Adrenal gland (tissue), 12 donors: ENCODE measurements around the gene ZCCHC14. TPM values are rescaled to one million over a fixed set of nuclear protein-coding genes. Genes with fewer than 3 reads are reported as not detected.

ENCODE experiments used
- DNase-seq, 7 donors: peaks; one replicate each; pipeline ENCODE4 v3.0.0-alpha.2; 2019 to 2020
- H3K27ac ChIP-seq, 5 donors: fragments of 200-600 bp; sonication (generic) in 4 of 5; 1 replicate in 3 of 5; 2 replicates in 2 of 5; pipeline versions ENCODE4 v1.5.1 to v1.8.0; 2016 to 2020; ENCODE audit warnings: mild to moderate bottlenecking in 1 of 5
- H3K27me3 ChIP-seq: fragments of 200-600 bp; 2 replicates; pipeline ENCODE4 v1.8.0; 2021
- H3K36me3 ChIP-seq, 2 donors: fragments of 200-600 bp; replicated peaks in 1 of 2; 1 replicate in 1 of 2; 2 replicates in 1 of 2; pipeline versions ENCODE4 v1.5.1 to v1.8.0; 2018 to 2022
- H3K4me1 ChIP-seq, 2 donors: fragments of 200-600 bp; replicated peaks in 1 of 2; 1 replicate in 1 of 2; 2 replicates in 1 of 2; pipeline versions ENCODE4 v1.5.1 to v1.8.0; 2018 to 2021
- H3K4me3 ChIP-seq, 4 donors: fragments of 200-600 bp; sonication (generic) in 3 of 4; one replicate each; pipeline ENCODE4 v1.5.1; 2016 to 2018
- H3K9me3 ChIP-seq, 3 donors: fragments of 200-600 bp; sonication (generic) in 1 of 3; replicated peaks in 1 of 3; 1 replicate in 2 of 3; 2 replicates in 1 of 3; pipeline versions ENCODE4 v1.5.1 to v1.8.0; 2016 to 2021
- CTCF ChIP-seq, 6 experiments: fragments of 450-650 bp in 4 of 6; fragments of 200-600 bp in 2 of 6; sonication (generic) in 1 of 6; IDR thresholded peaks; 1 replicate in 5 of 6; 2 replicates in 1 of 6; pipeline versions ENCODE4 v1.5.1 to v1.8.0; 2016 to 2021; ENCODE audit warnings: antibody characterized with exemption in 6 of 6, mild to moderate bottlenecking in 2 of 6, moderate library complexity in 1 of 6
- POLR2A ChIP-seq, 2 donors: fragments of 450-650 bp; IDR thresholded peaks; one replicate each; pipeline ENCODE4 v1.6.1; 2017; ENCODE audit warnings: antibody characterized with exemption in 2 of 2, mild to moderate bottlenecking in 2 of 2, moderate library complexity in 1 of 2
- WGBS, 4 donors: extraction: QIAGEN DNeasy Blood & Tissue Kit in 2 of 4; methylation state at CpG; one replicate each; pipeline versions ENCODE4 v1.1.5 to v1.1.7; 2013 to 2017; 5-methylcytosine and 5-hydroxymethylcytosine counted together
- intact Hi-C, 2 donors: fragments of 100-400 bp; cut with DNase I; formaldehyde crosslinking; loops; one replicate each; pipeline versions ENCODE4 v1.14.1 to v1.15.0; 2022 to 2023
- polyA plus RNA-seq, 3 donors: library from polyadenylated mRNA; stranded (reverse); fragments of 200-250 nt in 2 of 3; fragments of 350-450 nt in 1 of 3; fragmentation: Illumina TruSeq in 1 of 3; extraction: RNeasy Lipid Tissue Mini Kit (QIAGEN cat#74804) in 1 of 3; gene quantifications; one replicate each; pipeline ENCODE4 v1.2.3, GENCODE V29; 2013 to 2014
- total RNA-seq, 9 donors: library from RNA; depleted of rRNA in 4 of 9; stranded (reverse); fragments of >200 nt in 4 of 9; fragments of 120-200 nt in 1 of 9; fragmentation: NEBNext Ultra II Directional in 1 of 9; extraction: Animal tissue kit (Norgen Biotek cat#: 25700) in 1 of 9; gene quantifications; one replicate each; pipeline versions ENCODE4 v1.1.0 to v1.2.4, GENCODE V29; 2013 to 2023
- donor health status: healthy with polysubstance abuse.
- donor health status: Bipolar disorder and iron deficiency.
- donor health status: DM: yes; HTN: yes; CAD: no.
- donor health status: DM: no; HTN: no; CAD: no.
- donor health status: DM: no; HTN: no; CAD: no.
- donor health status: DM: yes; HTN: yes; CAD: no.

ZCCHC14 gene
- total and polyA plus RNA-seq, 12 donors, result 10.6 to 49.8 (median 28.7) TPM

- Histone ChIP-seq H3K36me3 (no peaks in the 10 kb centered on the region), H3K4me1 (no peaks in the 10 kb centered on the region), H3K9me3 (no peaks in the 10 kb centered on the region), H3K27me3 (no peaks in the 10 kb centered on the region), H3K27ac (no peak overlapping the region), H3K4me3 (no peak overlapping the region)
- WGBS, 4 donors, result 89 to 93% (median 90%) methylated on average over 9 of the region's 9 CpGs
- intact Hi-C loops, result no loop called here
- TF ChIP-seq POLR2A (IDR thresholded peaks at IDR 0.05), result no peak
- no peak for TF ChIP-seq CTCF (IDR thresholded peaks at IDR 0.05)
- no peak for DNase-seq
Observed at GRCh38 chr16:87534751-87535150, 41.9 kb upstream of the ZCCHC14 start.

- 71 to 76% (median 75%) methylated on average over 5 of the region's 5 CpGs for WGBS, 4 donors
- no peak overlapping the region for H3K27ac ChIP-seq
- no peaks in the 10 kb centered on the region for H3K36me3 ChIP-seq
- intact Hi-C loops, result no loop called here
- no peak overlapping the region for H3K4me3 ChIP-seq
- H3K9me3 ChIP-seq, result no peaks in the 10 kb centered on the region
- DNase-seq, result no peak
- no peaks in the 10 kb centered on the region for H3K27me3 ChIP-seq
- no peak for TF ChIP-seq POLR2A (IDR thresholded peaks at IDR 0.05)
- TF ChIP-seq CTCF (IDR thresholded peaks at IDR 0.05), result no peak
- H3K4me1 ChIP-seq, result no peaks in the 10 kb centered on the region
Observed at GRCh38 chr16:87534030-87534653, 41.3 kb upstream of the ZCCHC14 start.

- intact Hi-C loops, result no loop called here
- DNase-seq, result no peak
- Histone ChIP-seq H3K4me1 (no peaks in the 10 kb centered on the region), H3K36me3 (no peaks in the 10 kb centered on the region), H3K27me3 (no peaks in the 10 kb centered on the region), H3K4me3 (no peak overlapping the region), H3K9me3 (no peaks in the 10 kb centered on the region), H3K27ac (no peak overlapping the region)
- WGBS, 4 donors, result 38 to 78% (median 54%) methylated on average over 1 of the region's 1 CpG
- TF ChIP-seq CTCF (IDR thresholded peaks at IDR 0.05) (no peak), POLR2A (IDR thresholded peaks at IDR 0.05) (no peak)
Observed at GRCh38 chr16:87533061-87533460, 40.2 kb upstream of the ZCCHC14 start.

GRCh38 chr16:87531418-87531817, 38.6 kb upstream of the ZCCHC14 start:
- intact Hi-C loops, result no loop called here
- Histone ChIP-seq H3K4me3 (no peak overlapping the region), H3K4me1 (no peaks in the 10 kb centered on the region), H3K9me3 (no peaks in the 10 kb centered on the region), H3K27me3 (no peaks in the 10 kb centered on the region), H3K27ac (no peak overlapping the region), H3K36me3 (no peaks in the 10 kb centered on the region)
- WGBS, 4 donors, result 8 to 83% (median 64%) methylated on average over 2 to 3 of the region's 3 CpGs
- no peak for DNase-seq
- TF ChIP-seq POLR2A (IDR thresholded peaks at IDR 0.05) (no peak), CTCF (IDR thresholded peaks at IDR 0.05) (no peak)
